HG03354 (cell line): Measurements from ENCODE around the gene TMTC4.

Experiments
- ATAC-seq: cut with Tn5 transposase; IDR thresholded peaks from one replicate; pipeline ENCODE4 v1.9.1; 2021; ENCODE audit warnings: mild to moderate bottlenecking; ENCODE audit not compliant: unreplicated experiment, poor library complexity, severe bottlenecking

The TMTC4 gene

DNA sequence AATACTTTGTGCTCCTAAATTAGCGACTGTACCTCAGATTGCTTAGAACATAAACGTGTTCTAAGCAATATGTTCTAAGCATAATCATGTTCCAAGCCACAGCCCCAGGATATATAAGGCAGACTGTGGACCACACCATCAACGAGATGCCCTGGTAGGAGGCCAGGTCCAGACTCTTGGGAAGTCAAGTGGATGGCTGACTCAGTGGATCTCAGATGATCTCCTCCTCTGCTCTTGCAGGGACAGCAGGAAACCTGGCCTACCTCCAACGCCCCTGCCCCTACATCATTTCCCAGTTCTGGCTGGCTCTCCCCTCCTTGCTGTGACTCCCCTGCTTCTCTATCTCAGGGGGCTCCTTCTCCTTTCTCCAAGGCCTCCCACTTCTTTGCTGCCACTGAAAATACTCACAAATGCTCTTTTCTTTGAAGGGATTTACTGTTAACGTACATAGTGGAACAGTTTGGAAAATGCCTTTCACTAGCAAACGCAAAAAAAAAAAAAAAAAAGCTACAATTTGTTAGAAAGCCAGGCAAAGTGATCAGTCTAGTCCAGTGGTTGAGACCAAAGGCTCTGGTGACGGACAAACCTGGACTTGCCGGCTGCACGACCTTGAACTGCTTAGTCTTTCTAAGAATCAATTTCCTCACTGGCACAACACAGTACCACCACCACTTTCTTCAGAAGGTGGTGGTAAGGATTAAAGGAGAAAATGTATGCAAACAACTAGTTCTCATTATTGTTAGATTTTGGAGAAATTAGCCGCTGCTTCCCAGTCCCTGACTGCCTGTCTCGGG is 3.0 kb downstream of the TMTC4 start:
- ATAC-seq: no peak

DNA sequence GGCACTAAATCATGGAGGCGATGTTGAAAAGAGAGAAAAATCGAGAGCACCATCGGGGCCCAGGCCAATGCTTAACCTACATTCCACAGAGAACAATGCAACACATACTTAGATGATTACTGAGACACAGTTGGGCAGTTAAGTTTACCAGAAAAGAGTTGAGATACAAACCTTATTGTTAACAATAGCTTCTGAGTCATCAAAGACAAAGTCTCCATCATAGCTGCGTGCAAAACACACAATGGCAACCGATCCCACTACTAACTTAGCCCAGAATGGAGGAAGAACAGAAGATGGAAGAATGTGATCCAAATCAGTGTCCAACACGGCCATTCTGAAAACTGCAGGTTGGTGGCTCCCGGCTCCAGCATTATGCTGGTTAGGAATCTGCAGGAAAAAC is 6.2 kb downstream of the TMTC4 start:
- ATAC-seq: no peak

DNA sequence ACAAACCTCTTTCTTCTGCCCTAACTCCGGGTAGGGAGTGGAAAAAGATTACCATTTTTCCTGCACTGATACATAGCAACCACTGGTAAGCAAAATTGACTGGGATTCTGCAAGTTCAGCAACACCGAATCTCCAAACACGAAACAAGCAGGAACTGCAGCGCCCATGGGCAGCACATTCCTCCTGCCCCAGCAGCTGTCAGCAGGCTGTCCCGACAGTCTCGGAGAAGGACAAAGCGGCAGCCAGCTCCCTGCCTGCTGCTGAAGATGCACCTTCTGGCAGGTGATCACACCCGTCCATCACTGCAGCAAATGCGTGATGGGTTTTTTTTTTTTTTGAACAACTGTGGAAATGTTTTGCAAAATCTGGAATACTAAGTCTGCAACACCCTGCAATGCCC is 6.7 kb downstream of the TMTC4 start:
- no peak for ATAC-seq

DNA sequence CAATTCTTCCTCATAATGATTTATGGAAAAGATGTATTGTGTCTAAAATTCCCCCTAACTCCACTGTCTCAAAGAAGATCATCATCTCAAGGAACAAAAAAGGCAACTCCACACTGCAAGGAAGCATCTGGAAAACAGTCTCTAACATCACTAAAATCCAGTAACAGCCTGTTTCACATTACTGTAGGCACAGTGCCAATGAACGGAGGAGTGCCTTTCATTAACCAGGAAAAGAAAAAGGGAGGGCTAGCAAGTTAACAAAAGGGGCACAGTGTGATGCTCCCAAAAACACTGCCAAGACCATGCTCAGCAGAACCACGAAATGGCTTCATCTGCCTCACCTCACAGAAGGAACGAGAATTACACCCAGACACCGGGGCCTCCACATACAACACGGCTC is 8.5 kb downstream of the TMTC4 start:
- no peak for ATAC-seq

DNA sequence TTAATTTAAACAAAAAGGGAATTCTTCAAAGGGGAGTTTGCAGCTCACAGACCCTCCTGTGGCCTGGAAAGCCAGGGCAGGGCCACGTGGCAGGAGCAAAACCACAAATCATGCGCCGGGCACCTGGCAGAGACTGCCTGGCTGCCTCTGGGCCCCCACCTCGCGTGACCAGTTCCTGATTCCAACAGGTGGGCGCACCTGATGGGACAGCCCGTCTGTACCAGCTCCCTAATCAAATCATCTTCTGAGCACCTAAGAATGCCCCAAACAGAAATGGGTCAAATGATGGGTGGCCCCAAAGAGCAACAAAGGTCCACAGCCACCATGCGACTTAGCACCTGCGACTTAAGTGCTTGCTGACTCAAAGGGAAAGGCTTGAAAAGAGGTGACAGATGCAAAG is 9.2 kb downstream of the TMTC4 start:
- ATAC-seq: no peak

DNA sequence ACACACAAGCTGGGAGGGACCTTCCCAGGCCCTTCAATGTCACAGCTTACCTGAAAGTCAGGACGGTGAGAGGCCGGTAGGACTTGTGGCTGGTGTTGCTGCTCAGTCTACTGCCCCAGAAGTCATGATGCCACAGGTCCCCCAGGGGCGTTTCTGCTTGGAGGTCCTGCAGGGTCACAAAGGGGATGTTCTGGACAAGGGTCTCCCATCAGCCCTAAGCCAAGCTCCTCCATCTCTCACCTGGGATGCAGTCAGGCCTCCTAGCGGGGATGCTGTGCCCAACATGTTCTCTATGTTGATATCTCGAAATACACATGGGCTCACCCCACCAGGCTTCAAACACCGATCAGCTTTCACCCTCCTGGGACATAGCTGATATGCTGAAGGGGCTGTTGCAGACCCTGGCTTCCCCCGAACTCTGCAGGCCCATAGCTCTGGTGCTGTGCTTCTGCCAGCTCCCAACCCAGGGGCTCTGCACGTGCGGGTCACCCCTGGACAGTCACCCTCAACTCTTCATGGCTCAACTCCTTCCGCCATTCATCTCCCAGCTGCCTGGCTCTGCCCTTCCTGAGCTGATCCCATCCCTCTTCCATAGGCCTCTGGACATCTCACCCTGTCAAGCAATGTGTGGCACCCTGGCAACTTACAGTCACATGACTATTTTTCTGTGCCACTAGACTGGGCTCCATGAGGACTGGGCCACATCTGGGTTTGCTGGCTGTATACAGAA is 10.3 kb downstream of the TMTC4 start:
- no peak for ATAC-seq

DNA sequence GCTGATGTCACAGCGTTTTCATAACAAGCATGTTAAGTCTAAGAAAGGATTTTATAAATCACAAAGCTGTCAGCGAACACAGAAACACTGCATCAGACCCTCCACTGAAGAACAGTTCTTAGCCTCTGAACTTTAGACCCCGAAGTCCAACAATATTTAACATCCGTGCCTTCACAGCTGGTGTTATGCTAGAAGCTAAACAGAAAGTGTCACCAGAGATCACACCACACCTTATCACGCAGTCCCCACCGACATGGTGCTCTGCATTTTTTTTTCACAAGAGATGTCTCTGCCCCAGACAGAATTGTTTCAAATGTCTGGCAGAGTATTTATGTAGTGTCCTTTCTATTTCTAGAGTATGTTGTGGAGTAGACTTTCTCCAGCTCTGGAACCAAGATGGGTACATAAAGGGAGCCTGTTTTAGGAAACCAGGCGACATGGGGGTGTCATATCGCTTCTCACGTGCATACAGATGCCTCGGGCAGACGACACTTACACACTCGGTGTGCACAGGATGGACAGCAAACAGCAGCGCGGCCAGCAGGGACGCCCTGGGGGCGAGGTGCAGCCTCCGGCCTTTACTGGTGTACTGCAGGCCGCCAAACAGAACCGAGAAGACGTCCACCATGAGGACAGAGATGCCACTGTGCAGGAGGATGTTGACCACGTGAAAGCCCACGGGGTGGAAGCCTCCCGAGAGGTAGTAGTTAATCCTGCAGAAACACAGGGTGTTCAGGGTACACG is 12.0 kb downstream of the TMTC4 start:
- no peak for ATAC-seq

DNA sequence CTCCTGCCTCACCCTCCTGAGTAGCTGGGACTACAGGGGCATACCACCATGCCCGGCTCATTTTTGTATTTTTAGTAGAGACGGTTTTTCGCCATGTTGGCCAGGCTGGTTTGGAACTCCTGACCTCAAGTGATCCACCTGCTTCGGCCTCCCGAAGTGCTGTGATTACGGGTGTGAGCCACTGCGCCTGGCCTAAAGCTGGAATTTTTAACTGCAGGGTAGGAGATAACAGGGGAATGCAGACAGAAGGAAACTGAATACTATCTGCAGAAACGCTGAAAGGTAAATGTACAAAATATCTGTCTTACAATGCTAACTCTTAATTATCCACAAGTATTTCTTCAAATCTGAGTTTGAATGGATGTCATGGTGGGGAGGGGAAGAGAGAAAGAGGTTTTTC is 13.8 kb downstream of the TMTC4 start:
- no peak for ATAC-seq

DNA sequence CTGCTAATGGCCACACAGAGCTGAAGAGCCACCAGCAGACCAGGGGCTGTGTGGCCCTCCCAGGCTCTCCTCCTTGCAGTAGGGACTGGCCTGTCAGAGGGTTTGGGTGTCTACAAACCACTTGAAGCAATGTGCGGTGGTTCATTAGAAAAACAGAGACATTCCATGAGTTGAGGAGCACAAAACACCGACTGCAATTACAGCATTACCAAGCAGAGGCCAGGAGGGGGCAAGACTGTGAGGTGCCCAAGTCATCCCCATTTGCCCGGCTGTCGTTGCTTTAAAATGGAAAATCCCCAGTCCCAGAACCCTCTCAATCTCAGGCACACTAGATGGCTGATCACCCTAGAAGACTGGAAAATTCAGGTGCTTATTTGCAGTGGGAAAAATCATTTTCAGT is 15.0 kb downstream of the TMTC4 start:
- no peak for ATAC-seq

DNA sequence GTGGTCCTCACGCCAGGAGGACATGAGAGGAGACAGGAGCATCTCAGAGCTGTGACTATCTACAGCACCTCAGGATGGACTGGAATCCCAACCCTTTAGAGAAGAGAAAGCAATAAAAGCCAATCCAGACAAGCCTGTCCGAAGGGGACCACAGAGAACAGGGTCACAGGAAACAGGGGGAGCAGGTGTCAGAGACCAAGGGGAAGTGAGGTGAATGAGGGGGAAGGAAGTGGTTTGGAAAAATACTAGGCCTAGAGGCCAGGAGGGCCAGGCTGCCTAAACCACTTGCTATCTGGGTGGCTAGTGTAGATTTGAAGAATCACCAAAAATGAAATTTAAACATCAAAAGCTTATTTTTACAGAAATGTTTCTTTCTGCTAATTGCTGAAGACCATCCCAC is 16.2 kb downstream of the TMTC4 start:
- peak; percentile 79 for ATAC-seq

DNA sequence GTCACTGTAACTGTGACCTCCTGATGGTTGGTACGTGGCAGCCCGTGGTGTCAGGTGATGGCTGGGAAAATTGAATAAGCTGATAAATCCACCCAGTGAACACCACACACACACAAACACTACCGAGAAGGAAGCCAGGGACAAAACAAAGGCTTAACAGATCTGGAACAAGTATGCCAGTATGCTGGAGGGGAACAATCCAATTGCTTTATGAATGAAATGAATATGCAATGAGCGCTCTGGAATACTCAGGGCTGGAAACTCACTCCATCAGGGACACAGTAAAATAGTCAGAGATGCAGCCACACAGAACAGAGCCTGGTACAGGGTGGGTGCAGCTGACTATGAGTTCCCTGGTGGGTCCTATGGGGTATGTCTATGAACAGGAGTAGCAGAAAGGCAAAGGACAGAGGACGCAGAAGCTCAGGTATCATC is 16.7 kb downstream of the TMTC4 start:
- no peak for ATAC-seq

DNA sequence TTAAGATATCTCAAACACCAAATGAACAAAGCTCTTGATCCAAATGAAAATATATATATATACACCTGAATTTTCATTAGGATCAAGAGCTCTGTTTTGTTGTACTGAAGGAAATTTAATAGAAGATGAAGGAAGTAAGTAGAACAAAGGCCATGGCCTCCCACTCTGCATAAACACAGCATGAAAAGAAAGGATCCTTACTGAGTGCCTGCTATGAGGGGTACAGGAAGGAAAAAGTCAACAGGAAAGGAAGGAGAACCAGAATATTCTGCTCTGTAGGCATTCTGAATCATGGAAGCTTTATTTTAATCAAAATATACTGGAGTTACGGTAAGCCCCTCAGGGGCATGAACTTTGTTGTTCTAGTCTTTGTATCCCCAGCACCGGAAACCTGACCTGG is 22.1 kb downstream of the TMTC4 start:
- ATAC-seq: no peak

DNA sequence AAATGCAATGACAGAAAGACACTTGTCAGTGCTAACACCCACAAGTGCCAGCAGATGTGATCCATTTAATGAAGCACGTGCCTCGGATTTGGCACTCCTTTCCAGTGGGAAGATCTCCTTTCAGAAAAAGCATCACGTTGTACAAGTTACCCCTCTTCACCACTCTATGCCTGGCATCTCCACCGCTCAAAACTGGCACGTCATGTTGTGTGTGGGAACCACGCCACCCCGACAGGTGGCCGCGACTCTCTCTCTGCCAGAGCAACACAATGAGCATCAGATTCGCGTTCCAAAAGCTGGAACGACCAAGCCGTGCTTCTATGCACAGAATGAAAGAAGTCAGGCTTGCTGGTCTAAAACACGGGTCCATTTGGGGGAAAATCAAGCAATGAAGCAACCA is 24.3 kb downstream of the TMTC4 start:
- no peak for ATAC-seq

DNA sequence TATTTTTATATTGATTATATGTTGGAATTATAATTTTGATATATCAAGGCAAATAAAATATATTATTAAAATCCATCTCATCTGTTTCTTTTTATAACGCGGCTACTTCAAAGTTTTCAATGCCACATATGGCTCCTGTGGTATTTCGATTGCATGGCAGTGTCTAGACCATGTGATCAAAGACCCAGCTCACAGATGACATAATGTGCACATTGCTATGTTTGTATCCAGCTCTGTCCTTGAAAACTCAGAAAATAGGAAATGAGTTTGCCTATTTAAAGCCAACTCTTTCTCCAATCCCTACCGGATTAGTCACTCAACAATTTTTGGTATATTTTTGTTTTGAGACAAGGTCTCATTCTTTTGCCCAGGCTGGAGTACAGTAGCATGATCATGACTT is 26.2 kb downstream of the TMTC4 start:
- no peak for ATAC-seq

DNA sequence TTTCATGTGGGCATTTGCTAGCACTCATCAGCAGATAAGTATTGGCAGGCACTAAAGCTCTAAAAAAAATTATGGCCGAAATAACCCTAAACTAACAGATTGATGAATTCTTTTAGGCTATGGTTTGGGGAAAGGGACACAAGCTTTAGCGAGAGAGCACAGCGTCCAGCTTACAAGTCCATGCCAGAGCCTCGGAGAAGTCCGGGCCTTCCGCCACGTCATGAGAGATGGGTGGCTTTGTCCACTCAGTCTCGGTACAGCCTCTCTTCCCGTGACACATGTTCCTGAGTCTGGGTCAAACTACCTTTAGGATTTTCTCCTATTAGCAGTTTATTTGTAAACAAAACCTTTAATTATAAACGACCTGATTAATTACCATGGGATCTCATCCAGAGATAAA is 27.7 kb downstream of the TMTC4 start:
- ATAC-seq: no peak

DNA sequence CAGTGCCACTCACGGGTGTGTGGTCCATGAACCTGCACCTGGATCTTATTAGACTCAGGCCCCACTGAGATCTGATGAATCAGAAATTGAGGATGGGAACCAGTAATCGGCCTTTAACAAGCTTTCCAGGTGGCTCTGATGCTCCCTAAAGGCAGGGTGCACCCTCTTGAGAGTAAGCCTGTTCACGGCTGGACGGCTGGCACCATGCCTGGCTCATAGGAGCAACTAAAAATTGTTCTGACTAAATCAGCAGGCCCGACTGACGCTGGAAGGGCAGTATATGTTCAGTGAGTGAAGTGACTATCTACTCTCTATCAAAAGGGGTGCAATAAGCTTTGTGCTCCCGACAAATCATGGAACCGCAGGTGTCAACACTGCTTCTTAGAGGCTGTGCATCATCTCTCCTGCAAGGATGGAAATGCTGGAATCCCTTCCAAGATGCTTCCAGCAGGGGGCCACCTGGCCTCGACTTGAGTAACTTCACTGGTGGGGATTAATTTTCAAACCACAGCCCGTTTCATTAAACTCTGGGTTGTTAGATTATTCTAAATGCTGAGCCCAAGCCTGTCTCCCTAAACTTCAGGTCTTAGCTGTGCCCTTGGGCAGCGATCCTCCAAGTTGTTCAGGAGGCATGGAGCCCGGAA is 28.4 kb downstream of the TMTC4 start:
- ATAC-seq: no peak

DNA sequence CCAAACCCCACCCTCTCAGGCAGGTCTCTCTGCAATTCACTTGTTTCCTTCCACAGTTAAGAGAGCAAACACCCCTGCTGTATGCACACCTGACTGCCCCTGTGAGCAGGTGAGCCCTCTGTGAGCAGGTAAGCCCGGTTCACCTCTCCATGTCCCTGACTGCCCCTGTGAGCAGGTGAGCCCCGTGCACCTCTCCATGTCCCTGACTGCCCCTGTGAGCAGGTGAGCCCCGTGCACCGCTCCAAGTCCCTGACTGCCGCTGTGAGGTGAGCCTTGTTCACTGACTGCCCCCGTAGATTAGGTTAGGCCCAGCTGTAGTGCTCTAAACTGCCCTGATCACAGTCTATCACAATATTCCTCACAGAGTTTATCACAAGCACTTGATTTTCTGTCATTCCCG is 29.2 kb downstream of the TMTC4 start:
- ATAC-seq: no peak

DNA sequence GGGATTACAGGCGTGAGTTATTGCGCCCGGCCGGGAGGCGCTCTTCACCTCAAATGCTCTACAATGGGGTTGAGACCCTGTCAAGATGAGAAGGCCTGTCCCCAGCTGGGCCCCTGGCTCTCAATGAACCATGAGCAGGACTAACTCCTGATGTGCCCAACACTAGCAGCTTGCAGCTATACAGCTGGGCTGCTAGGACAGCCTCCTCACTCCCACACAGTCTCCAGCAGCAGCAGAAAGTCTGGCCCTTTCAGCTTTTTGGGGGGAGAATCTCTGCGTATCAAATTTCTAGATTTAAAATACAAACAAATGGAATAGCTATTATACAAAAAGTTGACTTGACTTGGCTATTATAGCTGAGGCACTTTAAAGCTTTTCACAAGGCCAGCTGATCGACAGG is 30.2 kb downstream of the TMTC4 start:
- no peak for ATAC-seq

DNA sequence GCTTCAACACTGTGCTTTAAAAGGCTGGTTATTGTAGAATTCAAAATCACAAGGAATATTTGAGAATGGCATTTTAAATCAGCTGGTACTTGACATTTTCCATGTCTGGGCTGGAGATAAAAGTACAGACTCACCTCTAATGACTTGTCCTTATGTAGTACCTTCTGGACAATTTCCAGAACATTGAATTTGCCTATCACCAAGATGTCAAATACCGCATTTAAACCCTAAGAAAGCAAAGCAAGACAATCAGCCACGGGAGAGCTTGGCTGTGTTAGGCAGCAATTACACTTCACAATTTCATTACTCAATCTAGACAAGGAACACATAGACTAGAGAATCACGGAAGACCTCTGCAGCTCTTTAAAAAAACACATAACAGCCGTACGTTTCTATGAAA is 36.8 kb downstream of the TMTC4 start:
- ATAC-seq: no peak

DNA sequence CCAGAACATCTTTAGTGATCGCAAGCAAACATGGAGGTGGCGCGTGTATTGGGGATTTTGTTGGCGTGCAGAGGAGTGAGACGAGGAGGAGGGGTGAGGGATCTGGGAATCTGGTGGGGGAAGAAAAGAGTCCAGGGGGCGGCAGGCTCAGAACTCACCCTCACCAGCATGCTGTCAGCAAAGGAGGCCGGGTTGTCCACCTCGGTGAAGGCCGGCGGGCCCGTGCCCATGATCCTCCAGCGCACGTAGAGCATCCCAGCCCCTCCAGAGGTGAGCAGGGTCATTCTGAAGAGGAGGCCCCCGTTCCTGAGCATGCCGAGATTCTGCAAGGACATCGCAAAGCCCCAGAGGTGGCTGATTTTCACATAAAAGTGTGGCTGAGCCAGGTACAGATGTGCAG is 37.2 kb downstream of the TMTC4 start:
- no peak for ATAC-seq
